Fibroblast of lung (primary cell): ENCODE results near the gene CATSPERZ. TPM values are rescaled to one million over a fixed set of nuclear protein-coding genes. Genes with fewer than 3 reads are reported as not detected.

ENCODE experiments used
- DNase-seq, 2 donors: peaks; one replicate each; pipeline versions ENCODE4 v3.0.0 to v3.0.0-alpha.2; 2010; ENCODE audit warnings: low read depth in 2 of 2
- H2AFZ ChIP-seq: 2 replicates; pipeline ENCODE4 v1.5.1; 2012; ENCODE audit warnings: low read length, control low read depth, inconsistent platforms
- H3K27ac ChIP-seq: 2 replicates; pipeline ENCODE4 v1.5.1; 2011; ENCODE audit warnings: low read length, control low read depth; ENCODE audit not compliant: insufficient read depth
- H3K27me3 ChIP-seq: 2 replicates; pipeline ENCODE4 v1.5.1; 2011; ENCODE audit warnings: mild to moderate bottlenecking, low read length; ENCODE audit not compliant: control insufficient read depth, insufficient read depth
- H3K36me3 ChIP-seq: 2 replicates; pipeline ENCODE4 v1.5.1; 2011; ENCODE audit warnings: low read length; ENCODE audit not compliant: control insufficient read depth, insufficient read depth
- H3K4me1 ChIP-seq: 2 replicates; pipeline ENCODE4 v1.5.1; 2011; ENCODE audit warnings: low read length; ENCODE audit not compliant: control insufficient read depth, insufficient read depth; ENCODE audit errors: extremely low read depth
- H3K4me2 ChIP-seq: 2 replicates; pipeline ENCODE4 v1.5.1; 2011; ENCODE audit warnings: low read length, control low read depth; ENCODE audit not compliant: insufficient read depth; ENCODE audit errors: extremely low read depth
- H3K4me3 ChIP-seq, 4 experiments: fragments of 200-600 bp in 1 of 4; sonication (generic) in 1 of 4; replicated peaks in 1 of 4; 2 replicates each; pipeline ENCODE4 v1.5.1; 2011 to 2016; ENCODE audit warnings: low read length in 4 of 4, low read depth in 3 of 4, mild to moderate bottlenecking in 3 of 4, control low read depth in 2 of 4, inconsistent platforms in 1 of 4, mixed read lengths in 1 of 4; ENCODE audit not compliant: insufficient read depth in 1 of 4; ENCODE audit errors: control extremely low read depth in 1 of 4
- H3K79me2 ChIP-seq: 2 replicates; pipeline ENCODE4 v1.5.1; 2012; ENCODE audit warnings: mild to moderate bottlenecking, low read length, inconsistent platforms; ENCODE audit not compliant: control insufficient read depth, insufficient read depth
- H3K9ac ChIP-seq: 2 replicates; pipeline ENCODE4 v1.5.1; 2011; ENCODE audit warnings: mild to moderate bottlenecking, low read length, control low read depth; ENCODE audit not compliant: insufficient read depth
- H3K9me3 ChIP-seq: 2 replicates; pipeline ENCODE4 v1.5.1; 2012; ENCODE audit warnings: low read depth, low read length; ENCODE audit not compliant: control insufficient read depth, insufficient read depth
- H4K20me1 ChIP-seq: 2 replicates; pipeline ENCODE4 v1.5.1; 2011; ENCODE audit warnings: low read length; ENCODE audit not compliant: control insufficient read depth, insufficient read depth; ENCODE audit errors: extremely low read depth
- EZH2 ChIP-seq: IDR thresholded peaks from 2 replicates; pipeline ENCODE4 v1.5.1; 2012; ENCODE audit warnings: low read length, control low read depth, mild to moderate bottlenecking; ENCODE audit errors: missing control alignments
- polyA plus RNA-seq, 2 donors: library from polyadenylated mRNA; depleted of rRNA in 1 of 2; stranded (reverse) in 1 of 2; unstranded in 1 of 2; fragments of >200 nt; gene quantifications; 2 replicates each; pipeline ENCODE4 v1.2.1, GENCODE V29; 2011 to 2012; ENCODE audit warnings: missing spikeins in 1 of 2
- total RNA-seq: library from RNA; depleted of rRNA; stranded (reverse); fragments of >200 nt; gene quantifications from 2 replicates; pipeline ENCODE4 v1.2.1, GENCODE V29; 2014
- TF ChIP-seq, protein P1 (sequence below), 2 donors: IDR thresholded peaks in 1 of 2; conservative IDR thresholded peaks in 1 of 2; 1 replicate in 1 of 2; 2 replicates in 1 of 2; pipeline ENCODE4 v1.5.1; 2011 to 2012; ENCODE audit warnings: low read length in 2 of 2, control low read depth in 1 of 2, inconsistent platforms in 1 of 2, low read depth in 1 of 2, mild to moderate bottlenecking in 1 of 2

The CATSPERZ gene
- total and polyA plus RNA-seq, 2 donors (not counting 1 experiment from before 2014, with no cell fraction given): 0.33 TPM; not detected in 1

DNA sequence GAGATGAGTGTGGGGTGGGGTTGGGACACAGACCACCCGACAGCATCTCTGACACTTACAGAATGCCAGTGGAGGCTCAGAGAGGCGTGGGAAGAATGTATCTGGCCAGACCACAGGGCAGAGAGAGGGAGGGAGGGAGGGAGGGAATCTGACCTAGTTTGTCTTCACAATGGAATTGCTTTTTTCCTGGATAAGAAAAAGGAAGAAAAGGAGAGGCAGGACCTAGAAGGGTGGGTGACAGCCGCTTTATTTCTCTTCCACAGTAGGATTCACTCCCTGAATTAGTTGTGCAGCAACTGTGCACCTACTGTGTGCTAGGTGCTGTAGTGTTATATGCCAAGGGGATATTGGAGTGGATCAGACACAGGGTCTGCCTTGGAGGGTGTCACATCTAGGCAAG is 5.4 kb upstream of the CATSPERZ start:
- no peaks in the 10 kb centered on the region for H4K20me1 ChIP-seq
- no peak overlapping the region for H2AFZ ChIP-seq
- DNase-seq: peak in 1 of 2 donors; percentile 44
- H3K27ac ChIP-seq: no peak overlapping the region
- H3K4me3 ChIP-seq: no peak overlapping the region
- H3K79me2 ChIP-seq: no peaks in the 10 kb centered on the region
- TF ChIP-seq, protein P1, sequence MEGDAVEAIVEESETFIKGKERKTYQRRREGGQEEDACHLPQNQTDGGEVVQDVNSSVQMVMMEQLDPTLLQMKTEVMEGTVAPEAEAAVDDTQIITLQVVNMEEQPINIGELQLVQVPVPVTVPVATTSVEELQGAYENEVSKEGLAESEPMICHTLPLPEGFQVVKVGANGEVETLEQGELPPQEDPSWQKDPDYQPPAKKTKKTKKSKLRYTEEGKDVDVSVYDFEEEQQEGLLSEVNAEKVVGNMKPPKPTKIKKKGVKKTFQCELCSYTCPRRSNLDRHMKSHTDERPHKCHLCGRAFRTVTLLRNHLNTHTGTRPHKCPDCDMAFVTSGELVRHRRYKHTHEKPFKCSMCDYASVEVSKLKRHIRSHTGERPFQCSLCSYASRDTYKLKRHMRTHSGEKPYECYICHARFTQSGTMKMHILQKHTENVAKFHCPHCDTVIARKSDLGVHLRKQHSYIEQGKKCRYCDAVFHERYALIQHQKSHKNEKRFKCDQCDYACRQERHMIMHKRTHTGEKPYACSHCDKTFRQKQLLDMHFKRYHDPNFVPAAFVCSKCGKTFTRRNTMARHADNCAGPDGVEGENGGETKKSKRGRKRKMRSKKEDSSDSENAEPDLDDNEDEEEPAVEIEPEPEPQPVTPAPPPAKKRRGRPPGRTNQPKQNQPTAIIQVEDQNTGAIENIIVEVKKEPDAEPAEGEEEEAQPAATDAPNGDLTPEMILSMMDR (conservative IDR thresholded peaks at IDR 0.05 in 1 of 2, IDR thresholded peaks at IDR 0.05 in 1 of 2; ENCODE audit: low read depth in 1 of 2, low read length in 2 of 2): no peak
- TF ChIP-seq EZH2: peak; percentile 65
- no peaks in the 10 kb centered on the region for H3K4me1 ChIP-seq
- no peaks in the 10 kb centered on the region for H3K9me3 ChIP-seq
- H3K4me2 ChIP-seq: no peak overlapping the region
- peaks cover 73% of the 10 kb centered on the region for H3K27me3 ChIP-seq
- no peaks in the 10 kb centered on the region for H3K36me3 ChIP-seq
- H3K9ac ChIP-seq: no peak overlapping the region

GRCh38 chr11:64295760-64296159 is 4.4 kb upstream of the CATSPERZ start:
- Histone ChIP-seq H2AFZ (no peak overlapping the region), H3K4me3 (no peak overlapping the region), H3K79me2 (no peaks in the 10 kb centered on the region), H3K4me1 (peaks cover 2% of the 10 kb centered on the region), H3K36me3 (no peaks in the 10 kb centered on the region), H3K9ac (no peak overlapping the region), H4K20me1 (no peaks in the 10 kb centered on the region), H3K27ac (no peak overlapping the region), H3K9me3 (no peaks in the 10 kb centered on the region), H3K27me3 (peaks cover 73% of the 10 kb centered on the region), H3K4me2 (no peak overlapping the region)
- TF ChIP-seq, protein P1 (conservative IDR thresholded peaks at IDR 0.05 in 1 of 2, IDR thresholded peaks at IDR 0.05 in 1 of 2; ENCODE audit: low read depth in 1 of 2, low read length in 2 of 2): no peak
- TF ChIP-seq EZH2: no peak
- DNase-seq: no peak

DNA sequence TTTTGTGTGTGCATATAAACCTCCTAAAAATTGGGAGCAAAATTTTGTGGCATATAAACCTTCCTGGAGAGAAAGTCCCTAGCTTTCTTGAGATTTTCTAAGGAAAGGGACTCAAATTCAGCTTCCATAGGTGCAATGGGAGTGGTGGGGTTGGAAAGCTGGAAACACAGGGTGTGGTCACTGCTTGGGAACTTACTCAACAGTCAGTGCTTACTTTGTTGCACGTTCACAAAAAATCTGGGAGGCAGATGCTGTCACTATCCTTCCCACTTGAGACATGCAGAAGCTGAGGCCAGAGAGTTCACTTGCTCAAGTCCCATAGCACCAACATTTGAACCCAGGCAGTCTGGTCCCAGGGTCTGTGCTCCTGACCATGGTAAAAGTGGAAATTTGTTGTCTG is 3.9 kb upstream of the CATSPERZ start:
- Histone ChIP-seq H4K20me1 (no peaks in the 10 kb centered on the region), H3K27me3 (peaks cover 70% of the 10 kb centered on the region), H3K27ac (no peak overlapping the region), H3K9ac (no peak overlapping the region), H3K4me1 (peaks cover 4% of the 10 kb centered on the region), H3K36me3 (no peaks in the 10 kb centered on the region), H2AFZ (no peak overlapping the region), H3K9me3 (no peaks in the 10 kb centered on the region), H3K4me2 (no peak overlapping the region), H3K79me2 (no peaks in the 10 kb centered on the region), H3K4me3 (no peak overlapping the region)
- TF ChIP-seq EZH2: peak; percentile 18
- TF ChIP-seq, protein P1 (conservative IDR thresholded peaks at IDR 0.05 in 1 of 2, IDR thresholded peaks at IDR 0.05 in 1 of 2; ENCODE audit: low read depth in 1 of 2, low read length in 2 of 2): no peak
- no peak for DNase-seq
